ENCODE data around the gene SF3B6.

DNA sequence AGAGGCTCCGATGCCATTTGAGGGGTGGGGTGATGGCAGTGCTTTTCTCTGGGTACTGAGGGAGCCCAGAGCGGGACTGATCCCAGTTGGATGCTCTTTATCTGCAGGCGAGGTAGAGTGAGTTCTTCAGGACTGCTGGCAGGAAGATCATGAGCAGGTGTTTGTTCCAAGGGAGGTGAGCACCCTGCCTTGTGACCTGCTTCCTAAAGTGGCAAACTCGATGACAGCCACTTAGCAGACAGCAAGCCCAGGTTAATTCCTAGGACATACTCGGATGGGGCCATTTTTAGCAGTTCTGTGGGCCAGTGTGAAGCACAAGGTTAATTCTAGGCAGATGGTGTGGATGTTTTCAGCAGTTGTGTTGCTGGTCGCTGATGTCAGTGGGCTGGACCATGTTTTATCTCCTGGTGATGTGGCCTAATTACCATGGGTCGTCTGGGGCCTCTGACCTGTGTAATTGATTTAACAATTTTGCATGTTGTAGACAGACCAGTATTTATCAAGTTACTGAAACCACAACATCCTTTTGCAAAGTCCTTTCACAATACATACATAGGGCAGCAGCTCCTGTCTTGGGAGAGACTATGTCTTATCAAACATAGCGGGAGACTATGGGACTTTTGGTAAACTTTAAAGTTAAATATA, 21.6 kb downstream of the SF3B6 start:
- TF ChIP-seq, protein P1, sequence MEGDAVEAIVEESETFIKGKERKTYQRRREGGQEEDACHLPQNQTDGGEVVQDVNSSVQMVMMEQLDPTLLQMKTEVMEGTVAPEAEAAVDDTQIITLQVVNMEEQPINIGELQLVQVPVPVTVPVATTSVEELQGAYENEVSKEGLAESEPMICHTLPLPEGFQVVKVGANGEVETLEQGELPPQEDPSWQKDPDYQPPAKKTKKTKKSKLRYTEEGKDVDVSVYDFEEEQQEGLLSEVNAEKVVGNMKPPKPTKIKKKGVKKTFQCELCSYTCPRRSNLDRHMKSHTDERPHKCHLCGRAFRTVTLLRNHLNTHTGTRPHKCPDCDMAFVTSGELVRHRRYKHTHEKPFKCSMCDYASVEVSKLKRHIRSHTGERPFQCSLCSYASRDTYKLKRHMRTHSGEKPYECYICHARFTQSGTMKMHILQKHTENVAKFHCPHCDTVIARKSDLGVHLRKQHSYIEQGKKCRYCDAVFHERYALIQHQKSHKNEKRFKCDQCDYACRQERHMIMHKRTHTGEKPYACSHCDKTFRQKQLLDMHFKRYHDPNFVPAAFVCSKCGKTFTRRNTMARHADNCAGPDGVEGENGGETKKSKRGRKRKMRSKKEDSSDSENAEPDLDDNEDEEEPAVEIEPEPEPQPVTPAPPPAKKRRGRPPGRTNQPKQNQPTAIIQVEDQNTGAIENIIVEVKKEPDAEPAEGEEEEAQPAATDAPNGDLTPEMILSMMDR (conservative IDR thresholded peaks at IDR 0.05 in 1 of 2, IDR thresholded peaks at IDR 0.05 in 1 of 2; ENCODE audit: low read depth in 1 of 2, low read length in 2 of 2) = no peak
- no peak for TF ChIP-seq EZH2 (IDR thresholded peaks at IDR 0.05; ENCODE audit: low read length, missing control alignments)

Data from fibroblast of lung (primary cell).